SU-DHL-6 (cell line): ENCODE results near the gene HLA-DPA1.

Experiments used
- EZH2phosphoT487 ChIP-seq: fragments of 200-600 bp; sonication (generic), shearing (Covaris generic); conservative IDR thresholded peaks from 2 replicates; pipeline ENCODE4 v1.6.1; 2018; ENCODE audit warnings: mild to moderate bottlenecking, antibody characterized with exemption, low read length, moderate library complexity, mixed read lengths
- TF ChIP-seq, protein P1 (sequence below): fragments of 200-600 bp; sonication (generic); IDR thresholded peaks from one replicate; pipeline ENCODE4 v1.5.1; 2017; ENCODE audit warnings: antibody characterized with exemption, mild to moderate bottlenecking, low read length, moderate library complexity; ENCODE audit not compliant: insufficient read depth, poor library complexity, severe bottlenecking

DNA sequence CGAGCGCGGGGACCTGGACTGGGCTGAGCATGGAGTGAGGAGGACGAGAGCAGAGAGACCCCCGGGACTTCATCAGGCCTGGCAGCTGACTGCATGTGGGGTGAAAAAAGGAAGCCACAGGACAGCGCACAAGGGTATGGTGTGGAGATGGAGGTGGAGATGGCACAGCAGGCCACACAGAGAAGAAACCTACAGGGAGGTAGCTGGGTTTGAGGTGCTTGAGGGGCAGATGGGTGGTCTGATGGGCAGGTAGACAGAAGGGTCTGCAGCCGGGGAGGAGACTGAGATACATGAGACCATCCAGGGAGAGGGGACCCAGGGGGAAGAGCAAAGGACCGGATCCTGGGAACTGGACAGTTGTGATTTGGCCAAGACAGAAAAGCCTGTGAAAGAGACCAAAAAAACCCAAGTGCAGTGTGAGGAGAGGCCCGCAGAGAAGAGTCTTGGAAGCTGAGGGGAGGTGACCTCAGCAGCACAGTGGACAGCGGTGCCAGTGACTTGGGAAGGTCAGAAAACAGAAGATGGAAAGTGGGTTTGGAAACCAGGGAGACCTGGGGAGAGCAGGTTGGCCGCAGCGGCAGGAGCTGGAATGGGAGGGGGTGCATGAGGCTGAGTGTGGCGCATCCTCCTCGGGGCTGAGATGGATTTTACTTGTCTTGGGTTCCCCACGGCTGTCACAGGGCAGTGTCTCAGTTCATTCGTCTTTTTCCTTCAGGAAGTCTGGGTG is 7.8 kb upstream of the HLA-DPA1 start:
- TF ChIP-seq, protein P1, sequence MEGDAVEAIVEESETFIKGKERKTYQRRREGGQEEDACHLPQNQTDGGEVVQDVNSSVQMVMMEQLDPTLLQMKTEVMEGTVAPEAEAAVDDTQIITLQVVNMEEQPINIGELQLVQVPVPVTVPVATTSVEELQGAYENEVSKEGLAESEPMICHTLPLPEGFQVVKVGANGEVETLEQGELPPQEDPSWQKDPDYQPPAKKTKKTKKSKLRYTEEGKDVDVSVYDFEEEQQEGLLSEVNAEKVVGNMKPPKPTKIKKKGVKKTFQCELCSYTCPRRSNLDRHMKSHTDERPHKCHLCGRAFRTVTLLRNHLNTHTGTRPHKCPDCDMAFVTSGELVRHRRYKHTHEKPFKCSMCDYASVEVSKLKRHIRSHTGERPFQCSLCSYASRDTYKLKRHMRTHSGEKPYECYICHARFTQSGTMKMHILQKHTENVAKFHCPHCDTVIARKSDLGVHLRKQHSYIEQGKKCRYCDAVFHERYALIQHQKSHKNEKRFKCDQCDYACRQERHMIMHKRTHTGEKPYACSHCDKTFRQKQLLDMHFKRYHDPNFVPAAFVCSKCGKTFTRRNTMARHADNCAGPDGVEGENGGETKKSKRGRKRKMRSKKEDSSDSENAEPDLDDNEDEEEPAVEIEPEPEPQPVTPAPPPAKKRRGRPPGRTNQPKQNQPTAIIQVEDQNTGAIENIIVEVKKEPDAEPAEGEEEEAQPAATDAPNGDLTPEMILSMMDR, result no peak
- TF ChIP-seq EZH2phosphoT487, result no peak
